Germinal center (tissue), 1 donor: ENCODE measurements around the gene OR5D14.

Experiments used
- DNase-seq: peaks from one replicate; pipeline ENCODE4 v3.0.0; 2012; ENCODE audit warnings: mixed read lengths, low spot score

Gene OR5D14

DNA sequence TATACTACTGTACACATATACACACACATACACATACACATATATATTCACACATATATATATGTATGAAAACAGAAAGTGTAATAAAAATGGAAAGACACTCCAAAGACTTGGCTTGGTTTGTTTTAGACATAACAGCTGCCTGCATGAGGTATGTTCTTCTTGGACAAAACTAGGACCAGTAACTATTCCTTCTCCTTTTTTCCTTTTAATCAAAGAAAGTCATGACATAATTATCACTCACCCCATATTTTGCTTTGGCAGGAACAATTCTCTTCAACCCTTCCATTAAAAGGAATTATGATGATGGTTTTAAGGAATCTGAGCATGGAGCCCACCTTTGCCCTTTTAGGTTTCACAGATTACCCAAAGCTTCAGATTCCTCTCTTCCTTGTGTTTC, at the start of gene OR5D14:
TSS of gene OR5D14 (plus strand) at position 301 of the 400 bp plus-strand sequence. CDS start at position 301, 0 bp downstream.
- DNase-seq: no peak

DNA sequence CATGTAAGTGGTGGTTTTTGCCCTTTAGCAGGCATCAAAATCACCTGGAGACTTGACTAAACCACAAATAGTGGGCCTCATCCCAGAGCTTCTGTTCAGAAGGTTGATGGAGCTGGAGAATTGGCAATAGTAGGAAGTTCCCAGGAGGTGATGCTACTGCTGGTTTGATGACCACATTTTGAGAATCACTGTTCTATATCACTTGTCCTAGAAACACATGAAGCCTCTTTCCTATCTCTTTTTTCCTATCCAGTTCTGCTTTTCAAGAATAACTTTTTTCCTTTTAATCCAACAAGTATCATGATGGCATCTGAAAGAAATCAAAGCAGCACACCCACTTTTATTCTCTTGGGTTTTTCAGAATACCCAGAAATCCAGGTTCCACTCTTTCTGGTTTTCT, 22.2 kb upstream of the OR5D14 start, which contains the start of gene OR5D13:
TSS of gene OR5D13 (plus strand) at position 301 of the 400 bp plus-strand sequence. CDS start at position 301, 0 bp downstream.
- no peak for DNase-seq

DNA sequence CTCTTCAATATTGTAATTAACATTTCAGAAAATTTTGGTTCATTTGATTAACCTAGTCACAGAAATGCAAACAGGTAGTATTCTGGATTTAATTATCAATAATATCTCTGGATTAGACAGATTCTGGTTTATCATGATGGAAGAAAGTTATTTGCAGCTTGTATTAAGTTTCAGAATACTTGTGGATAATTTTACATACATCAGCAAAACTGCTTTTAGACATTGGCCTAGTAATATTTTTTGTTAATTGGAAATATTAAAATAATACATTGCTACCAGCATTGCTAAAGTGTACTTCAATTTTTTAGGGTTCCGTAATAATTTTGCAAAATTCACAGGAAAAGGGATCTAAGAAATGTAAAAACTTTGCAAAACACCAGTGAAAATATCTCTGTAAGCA, 3.8 kb upstream of the OR5D14 start:
- no peak for DNase-seq

DNA sequence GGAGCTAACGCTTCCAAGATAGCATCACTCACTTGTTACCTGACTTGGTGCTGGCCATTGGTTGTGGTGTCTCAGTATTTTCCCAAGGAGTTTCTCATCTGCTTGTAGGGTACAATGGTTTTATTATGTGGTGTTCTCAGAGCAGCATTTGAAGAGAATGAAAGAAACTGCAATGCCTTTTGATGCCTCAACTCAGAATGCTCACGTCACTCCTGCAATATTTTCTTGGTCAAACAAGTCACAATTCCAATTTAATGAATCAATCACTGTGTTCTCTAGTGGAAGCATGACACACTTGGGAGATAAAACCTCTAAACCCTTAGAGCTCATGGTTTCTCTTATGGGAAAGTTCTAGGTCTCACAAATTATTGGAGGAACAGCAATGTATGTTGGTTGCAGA, 2.0 kb upstream of the OR5D14 start:
- DNase-seq: no peak

DNA sequence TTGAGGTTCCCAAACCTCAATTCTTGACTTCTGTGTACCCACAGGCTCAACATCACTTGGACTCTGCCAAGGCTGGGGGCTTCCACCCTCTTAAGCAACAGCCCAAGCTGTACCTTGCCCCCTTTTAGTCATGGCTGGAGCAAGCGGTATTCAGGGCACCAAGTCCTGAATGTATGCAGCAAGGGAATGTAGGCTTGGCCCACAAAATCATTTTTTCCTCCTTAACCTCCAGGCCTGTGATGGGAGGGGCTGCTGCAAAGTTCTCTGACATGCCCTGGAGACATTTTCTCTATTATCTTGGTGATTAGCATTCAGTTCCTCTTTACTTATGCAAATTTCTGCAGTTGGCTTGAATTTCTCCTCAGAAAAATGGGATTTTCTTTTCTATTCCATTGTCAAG, 10.9 kb downstream of the OR5D14 start:
- no peak for DNase-seq

DNA sequence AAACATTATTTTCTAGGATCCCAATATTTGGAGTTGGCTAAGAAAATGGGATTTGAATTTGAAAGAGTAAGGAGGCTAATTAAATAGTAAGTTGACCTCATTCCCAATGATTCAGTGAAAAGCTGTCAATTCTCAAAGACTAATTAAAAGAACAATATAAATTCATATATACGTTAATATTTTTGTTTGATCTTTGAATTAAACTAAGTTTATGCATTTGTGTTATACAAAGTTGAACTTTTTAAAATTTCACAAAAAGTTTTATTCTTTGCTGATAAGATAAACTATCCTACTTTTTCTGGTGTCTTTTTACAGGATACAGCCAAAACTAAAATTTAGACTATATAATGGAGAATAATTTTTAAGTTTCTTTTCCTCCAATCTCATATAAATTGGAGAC, 15.7 kb downstream of the OR5D14 start, which contains the start of gene OR5L1:
TSS of gene OR5L1 (plus strand) at position 301 of the 400 bp plus-strand sequence. CDS start 100 bp downstream, outside the sequence.
- no peak for DNase-seq

DNA sequence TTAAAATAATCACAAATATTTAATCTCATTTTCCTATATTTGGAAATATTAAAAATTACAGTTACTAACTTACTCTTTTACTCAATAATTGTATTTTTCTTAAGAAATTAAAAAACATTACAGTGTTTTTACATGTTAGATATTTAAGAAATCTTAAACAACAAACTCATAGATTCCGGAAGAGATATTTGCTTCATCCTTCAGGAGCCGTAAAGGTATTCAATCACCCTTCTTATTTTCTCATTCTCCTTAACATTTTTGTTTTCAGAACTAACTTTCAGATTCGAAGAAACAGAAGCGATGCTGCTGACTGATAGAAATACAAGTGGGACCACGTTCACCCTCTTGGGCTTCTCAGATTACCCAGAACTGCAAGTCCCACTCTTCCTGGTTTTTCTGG, 24.0 kb downstream of the OR5D14 start, which contains the start of gene OR5D18:
TSS of gene OR5D18 (plus strand) at position 301 of the 400 bp plus-strand sequence. CDS start at position 301, 0 bp downstream.
- DNase-seq: no peak

DNA sequence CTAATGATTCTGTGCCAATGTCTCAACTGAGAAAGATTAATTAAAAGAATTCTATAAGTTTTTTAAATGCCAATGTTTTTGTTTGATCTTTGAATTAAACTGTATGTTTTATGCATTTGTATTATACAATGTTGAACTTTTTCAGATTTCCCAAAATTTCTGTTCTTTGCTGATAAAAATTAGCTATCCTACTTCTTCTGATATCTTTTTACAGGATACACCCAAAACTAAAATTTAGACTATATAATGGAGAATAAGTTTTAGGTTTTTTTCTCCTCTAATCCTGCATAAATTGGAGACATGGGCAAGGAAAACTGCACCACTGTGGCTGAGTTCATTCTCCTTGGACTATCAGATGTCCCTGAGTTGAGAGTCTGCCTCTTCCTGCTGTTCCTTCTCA, 31.6 kb downstream of the OR5D14 start, which contains the start of gene OR5L2:
TSS of gene OR5L2 (plus strand) at position 301 of the 400 bp plus-strand sequence. CDS start at position 301, 0 bp downstream.
- DNase-seq: no peak

DNA sequence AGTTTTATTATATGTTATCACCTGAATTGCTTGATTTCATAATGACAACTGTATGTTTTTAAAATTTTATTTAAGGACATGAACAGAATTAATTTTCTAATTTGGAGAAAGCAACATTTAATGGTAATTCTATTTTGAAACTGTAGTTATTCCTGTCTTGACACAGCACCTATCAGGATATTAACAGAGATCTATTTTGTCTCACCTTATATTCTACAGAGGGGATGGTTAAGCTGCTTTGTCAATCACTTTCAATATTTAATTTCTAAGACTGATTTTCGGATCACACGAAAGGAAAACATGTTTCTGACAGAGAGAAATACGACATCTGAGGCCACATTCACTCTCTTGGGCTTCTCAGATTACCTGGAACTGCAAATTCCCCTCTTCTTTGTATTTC, 43.1 kb downstream of the OR5D14 start, which contains the start of gene OR5D16:
TSS of gene OR5D16 (plus strand) at position 301 of the 400 bp plus-strand sequence. CDS start at position 301, 0 bp downstream.
- no peak for DNase-seq
